ENCODE data around the gene TNNI3.
"Not testable (repeated sequence)": the region's sequence is repeated elsewhere in the genome, so short reads cannot be mapped to it uniquely, and the experiment has no call there.

TNNI3 gene

DNA sequence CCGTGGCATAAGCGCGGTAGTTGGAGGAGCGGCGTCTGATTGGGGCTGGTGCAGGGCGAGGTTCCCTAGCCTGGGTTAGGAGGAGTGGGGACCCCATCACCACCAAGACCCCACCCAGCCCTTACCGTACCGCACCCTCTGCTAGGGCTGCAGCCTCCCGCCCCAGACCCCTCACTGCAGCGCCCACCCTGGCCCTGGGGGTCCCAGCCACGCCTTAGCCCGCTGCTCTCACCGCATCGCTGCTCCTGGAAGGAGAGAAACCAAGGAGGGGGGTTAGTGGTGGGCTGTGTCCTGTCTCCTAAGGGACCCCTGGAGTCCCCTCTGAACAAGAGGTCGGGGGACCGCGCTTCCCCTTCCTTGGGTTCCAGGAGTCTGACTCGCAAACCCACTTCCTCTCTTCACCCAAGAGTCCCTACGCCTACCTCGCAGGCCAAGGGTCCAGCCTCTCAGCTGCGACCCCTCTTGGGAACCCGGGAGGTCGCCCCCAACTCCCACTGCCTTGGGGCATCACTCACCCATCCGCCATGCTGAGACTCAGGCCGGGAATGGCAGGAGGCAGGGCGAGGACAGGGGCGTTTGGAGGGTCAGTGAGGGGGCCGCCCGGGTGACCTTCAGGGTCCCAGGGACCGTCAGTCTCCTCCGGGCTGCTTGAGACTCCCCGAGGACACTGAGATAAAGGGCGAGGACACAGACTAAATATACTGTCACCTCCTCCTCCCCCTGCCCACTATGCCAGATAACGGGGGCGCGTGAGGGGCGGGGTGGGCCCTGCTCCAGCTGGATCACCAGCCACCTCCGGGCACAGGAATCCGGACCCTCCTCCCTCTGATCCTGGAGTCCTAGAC, at the start of gene TNNI3:
TSS of gene TNNI3 (minus strand) at position 669 of the 845 bp plus-strand sequence. CDS start at position 526, 143 bp downstream.
- DNase-seq, result no peak

DNA sequence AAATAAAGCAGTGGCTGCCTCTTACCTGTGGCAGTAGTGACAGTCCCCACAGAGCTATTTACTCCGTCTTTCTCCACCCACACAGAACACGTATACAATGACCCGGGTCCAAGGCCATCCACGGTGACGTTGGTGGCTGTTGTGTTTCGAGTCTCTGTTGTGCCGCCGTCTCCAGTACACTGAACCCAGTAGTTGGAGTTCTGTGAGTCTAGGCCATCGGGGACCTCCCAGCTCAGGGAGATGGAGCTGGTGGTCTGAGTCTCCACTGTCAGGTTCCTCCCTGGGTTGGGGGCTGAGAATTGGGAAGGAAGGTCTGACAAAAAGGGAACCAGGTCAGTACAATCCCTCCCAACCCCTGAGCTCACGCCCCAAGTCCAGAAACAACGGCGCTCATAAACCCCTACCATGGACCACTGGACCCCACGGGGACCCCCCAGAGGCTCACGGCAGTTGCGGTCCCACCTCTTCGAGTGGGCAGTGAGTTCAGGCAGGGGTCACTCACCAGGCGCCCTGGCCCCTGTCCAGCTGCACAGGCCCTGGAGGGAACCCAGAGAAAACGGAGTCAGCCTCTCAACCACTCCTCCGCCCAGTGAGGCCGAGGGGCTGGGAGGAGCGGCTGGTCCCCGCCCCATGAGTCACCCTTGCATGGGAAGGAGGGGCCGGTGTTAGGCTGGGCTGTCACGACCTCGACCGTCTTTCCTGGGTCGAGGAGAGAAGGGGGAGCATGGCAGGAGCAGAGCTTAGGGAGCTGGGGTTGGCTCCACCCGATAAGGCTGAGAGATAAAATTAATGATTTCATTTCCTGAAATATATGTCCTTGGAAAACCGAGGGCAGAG, 49.4 kb upstream of the TNNI3 start:
- peak; percentile 50 for DNase-seq

DNA sequence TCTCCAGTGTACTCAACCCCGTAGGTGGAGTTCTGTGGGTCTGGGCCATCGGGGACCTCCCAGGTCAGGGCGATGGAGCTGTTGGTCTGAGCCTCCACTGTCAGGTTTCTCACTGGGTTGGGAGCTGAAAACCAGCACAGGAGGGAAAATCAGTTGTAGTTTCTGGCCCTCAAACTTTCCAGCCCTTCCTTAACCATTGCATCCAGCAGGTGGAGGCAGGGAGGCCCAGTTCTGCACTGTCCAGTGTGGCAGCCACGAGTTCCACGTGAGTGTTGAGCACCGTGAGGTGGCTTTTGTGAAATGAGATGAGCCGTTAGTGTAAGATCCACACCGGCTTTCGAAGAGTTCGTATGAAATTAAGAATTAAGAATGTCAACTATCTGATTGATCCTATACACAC, 44.7 kb upstream of the TNNI3 start:
- not testable (repeated sequence) for DNase-seq

DNA sequence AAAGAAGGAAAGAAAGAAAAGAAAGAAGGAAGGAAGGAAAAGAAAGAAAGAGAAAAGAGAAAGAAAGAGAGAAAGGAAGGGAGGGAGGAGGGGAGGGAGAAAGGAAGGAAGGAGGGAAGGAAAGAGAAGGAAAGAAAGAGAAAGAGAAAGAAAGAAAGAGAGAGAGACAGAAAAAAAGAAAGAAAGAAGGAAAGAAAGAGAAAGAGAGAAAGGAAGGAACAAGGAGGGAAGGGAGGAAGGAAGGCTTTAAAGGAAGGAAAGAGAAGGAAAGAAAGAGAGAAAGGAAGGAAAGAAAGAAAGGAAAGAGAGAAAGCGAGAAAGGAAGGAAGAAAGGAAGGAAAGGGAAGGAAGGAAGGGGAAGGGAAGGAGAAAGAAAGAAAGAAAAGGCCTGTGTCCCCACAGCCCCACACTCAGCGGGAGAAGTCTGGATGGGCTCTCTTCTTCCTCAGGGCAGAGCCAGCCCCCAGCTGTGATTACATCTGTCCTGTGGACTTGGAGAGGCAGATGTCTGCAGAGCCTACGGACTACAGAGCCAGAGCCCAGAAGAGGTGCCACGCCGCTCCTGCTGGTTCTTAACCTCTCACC, 42.2 kb upstream of the TNNI3 start:
- no peak for DNase-seq

DNA sequence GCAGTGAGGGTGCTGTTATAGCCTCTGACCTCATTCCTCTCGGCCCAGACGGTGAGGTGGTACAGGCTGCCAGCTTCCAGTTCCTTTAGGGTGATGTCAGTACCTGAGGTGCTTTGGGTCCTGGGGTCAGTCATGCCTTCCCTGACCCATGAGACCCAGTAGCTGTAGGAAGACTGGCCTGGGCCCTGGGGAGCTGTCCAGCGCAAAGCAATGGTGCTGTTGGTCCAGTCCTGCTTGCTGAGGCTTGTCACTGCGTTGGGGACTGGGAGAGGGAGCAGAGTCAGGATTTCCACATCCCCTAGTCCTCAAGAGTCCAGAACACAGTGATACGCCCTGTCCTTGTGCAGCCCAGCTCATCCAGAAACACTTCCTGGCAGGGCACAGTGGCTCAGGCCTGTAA, 41.1 kb upstream of the TNNI3 start:
- DNase-seq, result no peak

DNA sequence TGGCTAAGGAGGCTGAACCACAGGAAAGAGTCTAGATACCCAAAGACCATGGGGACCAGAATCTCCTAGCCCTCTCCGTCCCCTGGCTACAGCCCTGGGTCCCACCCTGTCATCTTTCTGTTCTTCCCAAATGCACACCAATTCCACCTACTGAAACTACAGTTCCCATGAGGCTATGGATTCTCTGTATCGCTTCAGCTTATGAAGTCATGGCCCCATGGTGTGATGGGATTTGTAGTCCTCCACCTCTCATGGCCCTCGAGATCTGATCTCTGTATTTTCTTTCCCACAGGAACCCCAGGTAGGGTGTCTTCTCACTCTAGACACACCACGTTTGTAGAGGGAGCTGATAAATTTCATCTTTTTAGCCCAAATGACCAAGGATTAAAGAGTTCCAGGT, 40.0 kb upstream of the TNNI3 start:
- DNase-seq, result no peak

DNA sequence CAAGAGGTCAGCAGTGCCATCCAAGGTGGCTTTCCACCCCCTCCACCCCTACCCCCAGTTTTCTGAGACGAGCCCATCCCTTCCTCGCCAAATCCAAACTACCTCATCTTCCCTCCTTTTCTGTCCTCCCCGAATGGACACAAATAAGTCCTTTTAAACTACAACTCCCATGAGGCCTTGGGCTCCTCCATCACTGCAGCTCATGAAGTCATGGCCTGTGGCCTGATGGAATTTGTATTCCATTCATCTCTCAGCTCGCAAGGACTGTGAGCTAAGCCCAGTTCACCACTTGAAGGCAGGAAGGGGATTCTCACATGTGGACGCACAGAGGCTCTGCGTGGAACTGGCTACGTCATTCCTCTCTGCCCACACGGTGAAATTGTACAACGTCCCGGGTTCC, 39.3 kb upstream of the TNNI3 start:
- DNase-seq, result no peak

DNA sequence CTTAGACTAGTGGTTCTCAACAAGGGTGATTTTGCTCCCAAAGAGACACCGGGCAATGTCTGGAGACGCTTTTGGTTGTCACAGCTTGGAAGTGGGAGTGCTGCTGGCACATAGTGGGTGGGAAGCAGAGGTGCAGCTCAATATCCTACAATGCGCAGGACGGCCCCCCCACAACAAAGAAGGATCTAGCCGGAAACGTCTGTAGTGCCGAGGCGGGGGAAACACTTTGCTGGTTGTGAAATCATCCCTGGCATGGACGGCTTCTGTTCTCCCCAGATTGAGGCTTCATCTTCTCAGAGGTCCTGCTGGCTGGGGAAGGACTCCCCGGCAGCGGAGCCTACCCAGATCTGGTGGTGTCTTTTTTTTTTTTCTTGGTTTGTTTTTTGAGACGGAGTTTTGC, 35.9 kb upstream of the TNNI3 start:
- DNase-seq, result no peak

DNA sequence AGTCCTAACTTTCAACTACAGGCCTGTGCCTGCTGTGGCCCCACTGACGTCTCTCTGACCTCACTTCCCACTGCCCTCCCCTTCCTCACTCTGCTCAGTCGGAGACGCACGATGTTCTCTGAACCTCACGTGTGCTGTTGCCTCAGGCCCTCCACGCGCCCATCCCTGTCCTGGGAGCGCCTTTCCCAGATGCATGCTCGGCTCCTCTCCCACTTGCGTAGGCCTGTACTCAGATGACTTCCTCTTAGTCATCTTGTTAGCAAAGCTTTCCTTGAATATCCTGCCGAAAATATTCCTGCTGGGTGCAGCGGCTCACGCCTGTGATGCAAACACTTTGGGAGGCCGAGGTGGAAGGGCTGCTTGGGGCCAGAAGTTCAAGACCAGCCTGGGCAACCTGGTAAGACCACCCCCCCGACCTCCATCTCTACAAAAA, 31.9 kb upstream of the TNNI3 start:
- DNase-seq, result no peak

DNA sequence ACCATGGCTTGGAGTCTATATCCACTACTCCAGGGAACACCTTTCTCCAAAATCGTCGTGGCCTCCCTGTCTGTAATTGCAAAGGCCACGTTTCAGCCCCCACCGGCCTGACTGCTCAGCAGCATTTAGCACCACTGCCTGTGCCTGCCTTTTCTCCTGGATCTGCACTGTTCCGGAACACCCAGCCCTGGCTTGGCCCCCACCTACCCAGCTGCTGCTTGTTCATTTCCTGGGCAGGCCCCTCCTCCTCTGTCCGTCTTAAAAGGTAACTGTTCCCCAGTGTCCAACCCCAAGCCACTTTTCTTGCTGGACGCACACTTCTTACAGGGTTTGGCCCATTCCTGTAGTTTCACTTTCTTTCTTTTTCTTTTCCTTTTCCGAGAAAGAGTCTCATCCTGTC, 31.1 kb upstream of the TNNI3 start:
- no peak for DNase-seq

DNA sequence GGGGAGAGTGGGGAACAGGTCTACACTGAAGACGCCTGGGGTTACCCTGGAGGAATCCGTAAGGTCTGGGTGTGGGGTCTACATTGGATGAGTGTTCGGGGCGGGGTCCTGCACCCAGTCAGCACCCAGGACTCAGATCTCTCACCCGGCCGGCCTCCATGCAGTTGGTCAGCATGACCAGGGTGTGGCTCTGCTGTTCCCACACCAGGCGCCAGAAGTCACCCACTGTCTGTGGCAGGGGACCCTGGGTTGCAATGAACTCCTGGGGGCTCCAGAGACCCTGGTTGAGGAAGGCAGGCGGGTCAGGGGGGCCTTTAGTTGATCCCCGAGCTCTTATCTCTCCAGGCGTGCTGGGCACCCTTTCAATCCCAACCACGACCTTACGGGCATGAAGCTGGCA, 28.5 kb upstream of the TNNI3 start:
- DNase-seq, result no peak

DNA sequence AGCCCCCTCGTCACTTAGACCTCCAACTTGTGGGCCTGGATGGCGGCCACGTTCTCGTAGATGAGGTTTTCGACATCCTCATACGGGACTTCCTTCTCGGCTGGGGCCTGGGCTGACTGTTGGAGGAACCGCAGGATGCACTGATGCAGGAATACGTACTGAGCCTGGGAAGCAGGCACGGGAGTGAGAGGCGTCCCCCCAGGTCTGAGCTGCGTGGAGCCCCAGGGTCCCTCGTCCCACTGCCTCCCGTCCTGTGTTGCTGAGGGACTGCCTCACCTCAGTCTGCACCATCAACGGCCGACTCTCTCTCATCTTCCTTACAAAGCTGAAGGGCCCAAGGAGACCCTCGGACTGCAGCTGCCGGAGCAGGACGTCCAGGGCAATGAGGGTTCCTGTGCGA, 24.2 kb upstream of the TNNI3 start:
- no peak for DNase-seq

DNA sequence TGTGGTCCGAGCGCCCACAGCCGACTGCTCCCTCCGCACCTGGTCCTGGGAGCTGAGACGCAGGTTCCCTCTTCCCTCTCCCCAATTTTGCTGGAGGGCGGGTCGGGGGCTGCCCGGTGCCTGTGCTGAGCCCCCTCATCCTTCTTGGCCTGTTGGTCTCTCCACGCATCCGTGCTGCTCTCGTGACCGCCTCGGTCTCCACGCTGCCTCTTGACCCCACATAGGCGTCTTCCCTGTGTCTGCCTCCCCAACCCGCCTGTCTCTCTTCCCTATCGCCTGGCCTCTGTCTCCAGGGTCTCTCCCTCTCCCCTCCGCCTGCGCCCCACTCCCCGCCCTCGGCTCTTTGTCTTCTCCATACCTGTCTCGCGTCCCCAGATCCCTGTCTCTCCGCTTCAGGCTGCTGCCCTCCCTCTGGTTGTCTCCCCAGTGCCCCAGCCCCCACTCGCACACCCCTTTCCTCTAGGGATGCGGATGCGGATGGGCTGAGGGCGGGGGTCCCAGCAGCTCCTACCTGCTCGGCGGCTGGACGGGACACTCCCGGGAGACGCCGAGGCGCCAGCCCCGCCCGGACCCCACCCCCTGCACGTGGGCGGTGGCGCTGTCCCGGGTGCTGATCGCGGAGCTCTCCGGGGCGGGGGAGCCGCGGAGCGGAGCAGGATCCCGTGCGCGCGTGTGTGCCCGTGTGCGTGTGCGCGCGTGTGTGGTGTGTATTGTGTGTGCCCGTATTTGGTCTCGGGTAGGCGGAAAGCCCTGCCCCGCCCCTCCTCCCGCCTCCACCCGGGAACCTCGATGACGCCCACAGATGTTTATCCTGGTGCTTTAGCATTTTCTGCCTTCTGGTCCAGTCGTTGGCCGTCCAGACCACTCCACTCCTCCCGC, 22.3 kb upstream of the TNNI3 start, which contains the start of gene SYT5:
TSS of gene SYT5 (minus strand) at position 684 of the 879 bp plus-strand sequence. CDS start 1,248 bp downstream, outside the sequence.
- no peak for DNase-seq

DNA sequence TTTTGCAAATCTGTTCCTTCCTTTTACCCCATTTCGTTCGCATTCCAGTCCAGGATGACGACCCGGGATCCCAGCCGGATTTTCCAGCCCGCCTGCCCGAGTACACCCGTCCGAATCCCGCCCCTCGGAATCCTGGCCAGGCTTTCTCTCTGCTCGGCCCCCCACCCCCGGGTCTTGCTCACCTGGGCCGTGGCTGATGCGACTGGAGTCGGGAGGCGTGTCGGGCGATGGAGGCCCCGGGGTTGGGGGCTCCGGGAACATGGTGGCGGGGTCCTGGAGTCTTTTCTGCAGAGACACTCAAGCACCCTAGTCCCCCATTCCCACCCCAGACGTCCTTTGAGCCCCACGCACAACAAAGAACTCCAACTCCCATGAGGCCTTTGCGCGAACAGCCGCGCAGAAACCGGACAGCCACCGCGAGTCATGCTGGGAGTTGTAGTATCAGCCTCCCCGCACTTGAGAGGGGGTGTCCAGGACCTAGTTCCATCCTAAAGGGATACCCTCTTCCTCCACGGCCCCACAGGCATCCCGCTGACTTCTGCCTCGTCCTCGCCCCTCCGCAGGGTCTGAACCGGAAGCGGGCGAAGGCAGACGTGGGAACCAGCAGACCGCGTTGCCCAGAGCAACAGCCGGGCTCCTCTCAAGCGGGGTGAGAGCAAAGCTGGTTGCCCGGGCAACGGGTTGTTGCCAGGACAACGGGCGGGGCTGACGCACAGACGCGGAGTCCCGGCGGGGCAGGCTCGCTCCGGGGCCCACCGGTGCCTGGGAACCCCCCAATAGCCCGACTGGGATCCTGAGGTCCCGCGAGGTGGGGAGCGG, 21.5 kb upstream of the TNNI3 start:
- peak; percentile 68 for DNase-seq

DNA sequence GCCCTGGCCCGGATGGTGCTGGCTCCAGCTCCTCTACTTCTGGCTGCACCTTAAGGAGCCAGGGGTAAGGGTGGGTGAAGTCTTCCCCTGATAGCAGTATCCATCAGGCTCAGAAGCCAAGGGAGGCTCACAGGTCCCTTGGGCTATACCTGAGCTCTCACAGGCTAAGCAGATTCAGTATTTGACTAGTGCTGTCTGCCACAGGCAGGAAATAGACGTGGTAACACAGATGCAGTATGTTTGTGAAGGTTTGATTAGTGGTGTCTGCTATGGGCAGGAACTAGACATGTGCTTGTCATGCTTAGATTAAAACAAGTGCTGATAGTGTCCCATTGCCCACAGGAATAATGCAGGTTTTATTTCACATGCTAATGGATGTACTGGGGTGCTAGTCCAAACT, 18.5 kb upstream of the TNNI3 start:
- DNase-seq, result no peak

DNA sequence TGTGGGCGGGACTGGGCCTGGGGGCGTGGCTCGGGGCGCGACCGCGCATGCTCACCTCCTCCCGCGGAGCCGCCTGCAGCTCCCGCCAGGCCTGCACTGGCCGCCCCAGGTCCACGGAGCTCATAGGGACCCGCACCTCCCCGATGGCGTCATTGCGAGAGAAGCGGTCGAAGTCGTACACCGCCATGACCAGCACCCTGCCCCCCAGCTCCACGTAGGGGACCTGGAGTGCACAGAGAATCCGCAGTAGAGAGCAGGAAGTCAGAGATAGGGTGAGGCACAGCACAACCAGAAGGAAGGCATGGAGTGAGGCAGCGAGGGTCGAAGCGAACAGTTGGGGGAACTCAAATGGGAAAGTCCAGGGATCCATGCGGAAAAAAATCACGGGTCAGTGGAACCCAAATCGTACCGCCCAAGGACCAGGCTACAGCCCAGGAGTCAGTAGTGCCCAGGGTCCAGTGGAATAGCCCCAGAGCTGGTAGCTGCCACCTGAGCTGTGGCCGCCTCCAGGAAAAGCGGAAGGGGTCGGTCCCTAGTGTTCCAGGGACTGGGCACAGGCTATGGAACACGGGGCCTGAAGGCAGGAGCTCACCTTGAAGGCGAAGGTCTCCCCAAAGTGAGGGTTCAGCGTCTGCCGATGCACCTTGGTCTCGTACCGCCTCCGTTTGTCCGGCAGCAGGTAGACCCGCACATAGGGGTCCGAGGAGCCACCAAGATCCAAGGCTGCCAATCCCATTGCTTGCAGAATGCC, 17.8 kb upstream of the TNNI3 start:
- DNase-seq, result no peak

DNA sequence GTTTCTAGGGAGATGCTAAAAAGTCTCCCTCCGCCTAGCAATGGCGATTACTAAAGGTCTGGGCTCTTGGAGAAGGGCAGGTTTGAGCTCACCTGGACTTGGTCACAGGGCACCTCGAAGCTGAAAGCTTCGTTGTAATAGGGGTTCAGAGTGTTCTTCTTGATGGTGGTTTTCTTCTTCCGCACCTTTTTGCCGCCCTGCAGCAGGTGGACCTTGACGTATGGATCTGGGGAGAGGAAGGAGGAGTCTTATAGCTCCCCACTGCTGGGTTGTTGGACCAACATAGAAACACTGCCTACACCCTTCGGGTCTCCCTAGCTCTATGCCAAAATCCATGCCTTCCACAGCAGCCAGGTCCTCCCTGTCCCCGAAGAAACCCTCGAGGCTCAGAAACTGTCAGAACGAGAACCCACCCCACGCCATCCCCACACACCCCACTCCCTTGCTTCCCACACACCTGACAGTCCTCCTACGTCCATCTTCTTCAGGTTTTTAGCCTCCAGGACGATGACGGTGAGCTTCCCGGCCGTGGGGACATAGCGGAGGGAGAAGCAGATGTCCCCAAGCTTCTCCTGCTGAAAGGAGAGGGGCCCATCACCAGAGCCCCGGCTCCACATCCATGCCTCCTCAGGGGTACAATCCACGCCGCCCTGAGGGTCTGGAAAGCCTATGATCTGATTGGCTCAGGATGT, 17.0 kb upstream of the TNNI3 start:
- no peak for DNase-seq

DNA sequence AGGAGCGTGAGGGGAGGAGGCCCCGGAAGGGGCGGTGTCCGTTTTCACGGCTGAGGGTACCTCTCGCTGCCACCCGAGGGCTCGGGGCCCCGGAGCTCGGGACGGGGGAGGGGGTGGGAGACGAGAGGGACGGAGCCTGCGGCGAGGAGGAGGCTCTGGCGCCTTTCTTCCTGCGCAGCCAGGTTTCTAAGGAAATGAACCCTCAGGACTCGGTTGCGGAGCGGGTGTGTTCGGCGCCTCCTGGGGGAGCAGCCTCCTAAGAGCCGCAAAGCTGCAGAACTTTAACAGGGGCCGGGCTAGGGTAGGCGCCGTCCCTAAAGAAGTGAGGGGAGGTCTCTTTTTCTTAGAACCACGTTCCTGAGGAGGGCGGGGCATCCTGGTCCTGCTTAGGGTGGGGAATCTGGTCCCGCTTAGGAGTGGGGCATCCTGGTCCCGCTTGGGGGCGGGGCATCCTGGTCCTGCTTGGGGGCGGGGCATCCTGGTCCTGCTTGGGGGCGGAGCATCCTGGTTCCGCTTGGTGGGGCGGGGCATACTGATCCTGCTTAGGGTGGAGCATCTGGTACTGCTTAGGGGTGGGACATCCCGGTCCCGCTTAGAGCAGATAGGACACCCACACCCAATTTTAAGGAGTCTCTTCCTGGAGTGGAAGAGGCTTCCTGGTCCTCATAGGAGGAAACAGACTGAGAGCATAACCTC, 16.3 kb upstream of the TNNI3 start:
- peak; percentile 55 for DNase-seq

DNA sequence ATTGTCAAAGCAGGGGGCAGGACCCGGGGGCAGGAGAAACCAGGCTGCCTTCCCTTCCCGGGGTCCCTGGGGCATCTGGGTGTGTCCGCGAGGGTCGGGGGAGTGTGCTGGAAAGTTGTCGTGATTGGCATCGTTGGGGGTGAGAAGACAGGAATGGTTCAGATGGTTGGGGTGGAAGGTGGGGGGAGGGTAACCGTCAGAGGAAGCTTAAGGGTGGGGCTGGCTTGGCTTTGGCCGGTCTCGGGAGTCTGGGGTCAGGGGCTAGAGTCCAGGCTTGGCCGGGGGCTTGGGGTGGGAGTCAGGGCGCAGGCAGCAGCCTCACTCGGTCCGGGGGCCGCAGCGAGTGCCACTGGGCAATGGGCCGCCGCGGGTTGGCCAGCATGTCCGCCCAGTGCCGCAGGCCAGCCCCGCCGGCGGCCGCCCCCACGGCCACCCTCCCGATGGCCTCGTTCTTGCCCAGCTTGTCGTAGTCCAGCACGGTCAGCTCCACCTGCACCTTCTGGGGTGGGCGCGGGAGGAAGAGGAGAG, 15.7 kb upstream of the TNNI3 start:
- no peak for DNase-seq
